Right kidney (tissue), 1 donor: Measurements from ENCODE around the gene SLC43A3.
"Not testable (repeated sequence)": the region's sequence is repeated elsewhere in the genome, so short reads cannot be mapped to it uniquely, and the experiment has no call there.

Experiments
- DNase-seq: peaks from one replicate; pipeline ENCODE4 v3.0.0-alpha.2; 2016

Gene SLC43A3

DNA sequence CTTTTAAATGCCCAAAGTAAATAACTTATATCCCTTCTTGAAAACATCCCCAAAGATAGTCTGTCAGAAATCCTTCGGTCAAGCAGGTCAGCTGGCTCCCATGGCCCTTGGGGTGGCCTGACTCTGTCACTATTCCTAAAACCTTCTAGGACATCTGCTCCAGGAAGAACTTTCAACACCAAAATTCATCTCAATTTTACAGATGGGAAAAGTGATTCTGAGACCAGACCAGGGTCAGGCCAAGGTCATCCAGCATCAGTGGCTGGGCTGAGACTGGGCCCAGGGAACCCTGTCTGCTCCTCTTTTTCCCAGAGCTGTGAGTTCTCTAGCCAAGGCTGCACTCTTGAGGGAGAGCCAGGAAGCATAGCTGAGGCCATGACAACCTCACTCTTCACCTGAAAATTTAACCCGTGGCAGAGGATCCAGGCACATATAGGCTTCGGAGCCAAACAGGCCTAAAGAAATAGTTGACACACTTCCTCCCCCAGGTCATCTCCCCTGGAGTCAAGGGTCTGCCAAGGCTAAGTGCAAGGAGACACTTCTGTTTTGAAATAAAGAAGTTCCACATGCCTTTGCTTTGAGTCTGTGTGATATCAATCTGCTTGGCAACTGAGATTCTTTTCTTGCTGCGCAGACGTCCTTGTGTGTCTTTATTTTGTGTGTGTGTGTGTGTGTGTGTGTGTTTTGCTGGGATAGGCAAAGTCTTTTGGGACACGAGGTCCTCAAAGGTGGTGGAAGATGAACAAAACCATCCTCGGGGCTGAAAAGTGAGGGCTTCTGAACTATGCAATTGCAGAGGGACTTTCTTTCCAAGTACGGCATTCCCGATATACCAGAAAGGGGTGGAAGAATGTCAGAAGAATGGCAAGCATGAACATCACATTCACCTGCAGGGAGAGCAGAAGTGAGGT is 19.7 kb downstream of the SLC43A3 start:
- DNase-seq: no peak

GRCh38 chr11:57406337-57406904 is 20.5 kb downstream of the SLC43A3 start:
- no peak for DNase-seq

GRCh38 chr11:57405271-57405860 is 21.6 kb downstream of the SLC43A3 start:
- DNase-seq: no peak

- no peak for DNase-seq
These were observed 23.1 kb downstream of the SLC43A3 start for GRCh38 chr11:57403802-57404147.

- not testable (repeated sequence) for DNase-seq
These were observed 23.7 kb downstream of the SLC43A3 start for GRCh38 chr11:57403003-57403801.

DNA sequence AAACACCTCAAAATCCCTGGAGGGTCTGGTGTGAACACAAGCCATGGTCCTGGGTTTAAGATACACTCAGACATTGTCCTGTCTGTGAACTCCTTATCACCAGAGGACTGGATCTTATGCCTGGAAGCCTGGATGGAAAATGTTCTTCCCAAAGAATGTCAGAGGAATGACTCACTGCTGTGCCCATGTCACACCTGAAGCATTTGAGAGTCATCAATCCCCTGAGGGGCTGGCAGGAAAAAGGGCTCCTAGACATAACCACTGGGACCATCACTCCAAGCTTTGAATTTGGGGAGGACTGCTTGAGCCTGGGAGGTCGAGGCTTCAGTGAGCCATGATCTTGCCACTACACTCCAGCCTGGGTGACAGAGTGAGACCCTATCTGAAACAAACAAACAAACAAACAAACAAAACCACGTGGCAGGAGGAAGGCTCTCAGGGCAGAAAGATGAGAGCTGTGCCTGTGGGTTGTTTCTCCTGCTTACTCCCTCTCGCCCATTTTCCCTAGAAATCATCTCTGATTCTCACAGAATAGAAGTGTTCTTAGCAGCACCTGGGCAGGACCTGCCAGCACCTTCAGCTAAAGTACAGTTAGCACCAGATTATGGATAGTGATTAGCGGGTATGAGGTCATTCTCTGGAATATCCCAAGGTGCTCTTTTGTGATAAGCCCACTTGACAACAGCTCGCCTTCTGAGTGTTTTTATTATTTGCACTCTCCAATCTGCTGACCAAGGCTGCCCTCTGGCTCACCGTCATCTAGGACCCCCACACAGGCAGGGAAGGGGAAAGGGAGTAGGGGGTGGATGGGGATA is 24.5 kb downstream of the SLC43A3 start:
- no peak for DNase-seq

DNA sequence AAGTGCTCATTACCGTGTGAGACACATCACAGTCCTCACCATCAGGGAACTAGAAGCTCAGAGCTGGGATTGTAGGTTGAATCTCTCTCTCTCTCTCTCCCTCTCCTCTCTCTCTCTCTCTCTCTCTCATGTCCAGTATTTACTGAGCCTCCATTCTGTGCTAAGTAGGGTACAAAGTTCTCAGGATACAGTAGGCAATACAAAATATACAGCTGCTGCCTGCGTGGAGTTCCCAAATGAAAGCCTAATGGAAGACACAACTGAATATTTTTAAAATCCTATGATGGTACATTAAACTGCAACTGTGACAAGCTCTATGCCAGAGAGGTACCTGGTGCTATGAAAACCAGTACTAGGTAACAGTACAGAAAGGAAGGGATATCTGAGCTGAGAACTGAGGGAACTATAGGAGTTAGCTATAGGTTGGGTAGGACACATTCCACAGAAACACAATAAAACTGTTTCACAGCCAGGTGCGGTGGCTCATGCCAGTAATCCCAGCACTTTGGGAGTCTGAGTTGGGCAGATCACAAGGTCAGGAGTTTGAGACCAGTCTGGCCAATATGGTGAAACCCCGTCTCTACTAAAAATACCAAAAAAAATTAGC is 26.8 kb downstream of the SLC43A3 start:
- no peak for DNase-seq

DNA sequence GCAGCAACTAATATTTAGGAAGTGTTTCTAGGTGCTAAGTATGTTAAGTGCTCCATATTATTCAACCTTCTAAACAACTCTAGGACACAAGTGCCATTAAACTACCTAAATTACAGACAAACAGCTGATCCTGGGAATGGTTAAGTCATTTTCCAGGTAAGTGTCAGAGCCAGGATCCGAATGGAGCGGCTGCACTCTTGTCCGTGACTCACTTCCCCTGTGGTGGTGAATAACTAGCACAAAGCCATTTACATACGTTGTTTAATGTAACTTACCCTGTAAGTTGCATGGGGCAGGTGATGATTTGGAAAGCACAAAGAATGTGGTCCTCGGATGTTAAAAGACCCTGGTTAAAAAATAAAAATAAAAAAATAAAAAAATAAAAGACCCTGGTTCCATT is 27.7 kb downstream of the SLC43A3 start:
- DNase-seq: no peak

GRCh38 chr11:57397394-57397990 is 29.4 kb downstream of the SLC43A3 start:
- no peak for DNase-seq

GRCh38 chr11:57396744-57397143 is 30.2 kb downstream of the SLC43A3 start:
- DNase-seq: no peak

- DNase-seq: no peak
These were observed 30.9 kb downstream of the SLC43A3 start for GRCh38 chr11:57395905-57396623.

GRCh38 chr11:57394203-57394965 is 32.5 kb downstream of the SLC43A3 start:
- DNase-seq: no peak

DNA sequence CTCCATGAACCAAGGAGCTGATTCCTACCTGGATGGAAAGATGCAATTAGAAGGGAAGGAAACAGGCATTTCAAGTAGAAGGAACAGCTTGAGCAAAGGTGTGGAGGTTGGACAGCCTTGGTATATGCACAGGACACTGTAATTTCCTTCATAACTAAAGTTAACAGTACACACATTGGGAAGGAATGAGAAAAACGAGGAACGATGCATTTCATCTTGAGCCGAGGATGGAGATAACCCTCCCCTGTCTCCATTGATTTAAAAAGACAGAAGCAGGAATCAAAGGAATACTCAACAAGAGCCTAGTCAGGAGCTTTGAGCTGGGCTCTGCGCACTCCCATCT is 34.2 kb downstream of the SLC43A3 start:
- DNase-seq: no peak

GRCh38 chr11:57392066-57392762 is 34.7 kb downstream of the SLC43A3 start:
- DNase-seq: no peak

- no peak for DNase-seq
These were observed 35.4 kb downstream of the SLC43A3 start for GRCh38 chr11:57391539-57391938.

DNA sequence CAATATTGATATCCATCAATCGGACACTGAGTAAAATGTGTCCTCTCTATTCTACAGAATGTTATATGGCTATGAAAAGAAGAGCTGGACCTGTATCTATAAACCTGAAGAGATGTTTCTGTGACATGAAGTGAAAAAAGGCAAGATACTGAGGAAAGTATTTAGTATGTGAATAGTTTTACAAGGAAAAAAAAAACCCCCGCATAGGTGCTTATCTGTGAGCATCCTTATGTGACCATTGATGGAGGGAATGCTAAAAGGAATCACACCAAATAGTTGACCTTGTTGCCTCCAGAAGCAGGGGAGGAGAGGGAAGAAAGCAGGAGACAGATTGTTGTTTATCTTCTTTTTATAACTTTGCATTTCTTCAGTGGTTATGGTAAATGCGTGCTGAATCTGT is 35.8 kb downstream of the SLC43A3 start:
- no peak for DNase-seq

DNA sequence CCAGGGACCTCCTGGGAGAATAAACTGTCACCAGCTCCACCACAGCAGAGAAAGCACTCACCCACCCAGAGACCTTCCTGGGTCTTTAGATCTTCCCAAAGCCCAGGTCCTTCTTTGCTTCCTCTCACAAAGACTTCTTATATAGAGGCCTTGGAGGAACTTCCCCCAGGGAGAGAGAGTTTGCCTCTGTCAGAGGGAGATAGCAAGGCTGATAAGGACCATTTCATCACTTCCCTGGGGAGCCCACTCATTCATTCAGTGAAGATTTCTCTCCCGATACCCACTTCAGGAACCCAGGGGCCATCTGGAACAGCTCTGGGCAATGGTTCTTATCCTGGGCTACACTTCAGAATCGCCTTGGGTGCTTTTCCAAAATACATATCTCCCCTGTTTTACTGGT is 36.4 kb downstream of the SLC43A3 start, which contains the start of gene PRG2:
TSS of gene PRG2 (minus strand) at position 116 of the 400 bp plus-strand sequence. CDS start 706 bp downstream, outside the sequence.
- DNase-seq: no peak

DNA sequence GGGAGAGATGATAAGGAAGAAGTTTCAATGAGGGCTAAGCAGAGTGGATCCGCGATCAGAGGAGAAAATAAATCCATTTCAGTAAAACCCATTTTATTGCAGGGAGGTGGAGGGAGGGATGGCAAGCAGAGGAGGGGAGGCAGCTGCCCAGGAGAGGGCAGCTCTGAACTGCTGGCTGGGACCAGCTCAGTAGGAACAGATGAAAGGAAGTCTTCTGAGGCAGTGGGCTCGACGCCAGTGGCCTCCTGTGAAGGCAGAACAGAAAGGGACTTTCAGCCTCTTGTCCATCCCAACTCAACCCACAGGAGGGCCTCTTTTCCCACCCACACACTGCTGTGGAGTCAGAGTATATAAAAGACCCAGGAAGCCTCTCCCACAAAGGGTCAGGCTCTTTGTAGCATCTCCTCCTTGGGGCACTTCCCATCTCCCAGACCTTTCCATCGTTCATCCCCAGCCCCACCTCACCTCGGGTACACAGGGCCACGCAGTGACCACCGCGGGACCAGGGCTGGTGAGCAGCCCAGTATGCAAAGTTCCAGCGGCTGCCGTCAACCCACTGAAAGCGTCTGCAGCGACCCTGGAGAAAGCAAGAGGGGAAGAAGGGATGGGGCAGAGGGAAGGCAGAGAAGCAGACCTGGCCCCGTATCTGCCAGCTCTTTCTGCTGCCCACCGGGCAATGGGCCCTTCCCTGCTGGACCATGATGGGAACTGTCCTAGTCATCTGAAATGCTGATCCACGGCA is 39.5 kb downstream of the SLC43A3 start:
- no peak for DNase-seq
